HepG2 (cell line): Measurements from ENCODE around the gene FBLIM1. TPM values are rescaled to one million over a fixed set of nuclear protein-coding genes. Genes with fewer than 3 reads are reported as not detected.

Source experiments
- ARID5B ChIP-seq: IDR thresholded peaks from 2 replicates; pipeline ENCODE4 v1.4.0; 2020; ENCODE audit warnings: mild to moderate bottlenecking, missing genetic modification reagents
- BRCA1 ChIP-seq: sonication (generic); formaldehyde crosslinking; IDR thresholded peaks from 2 replicates; pipeline ENCODE4 v1.4.0; 2020; ENCODE audit warnings: missing genetic modification reagents
- CAMTA2 ChIP-seq: sonication (generic); formaldehyde crosslinking; IDR thresholded peaks from 2 replicates; pipeline ENCODE4 v1.4.0; 2020; ENCODE audit warnings: mild to moderate bottlenecking, missing genetic modification reagents, borderline replicate concordance
- FOXO1 ChIP-seq: sonication (generic); formaldehyde crosslinking; IDR thresholded peaks from 2 replicates; pipeline ENCODE4 v1.4.0; 2020; ENCODE audit warnings: missing genetic modification reagents
- GABPB1 ChIP-seq: IDR thresholded peaks from 2 replicates; pipeline ENCODE4 v1.6.1; 2016; ENCODE audit warnings: mild to moderate bottlenecking, missing genetic modification reagents, moderate library complexity, missing compliant biosample characterization
- HDAC1 ChIP-seq: sonication (generic); formaldehyde crosslinking; IDR thresholded peaks from 2 replicates; pipeline ENCODE4 v1.5.1; 2020; ENCODE audit warnings: mild to moderate bottlenecking, missing genetic modification reagents
- HIC2 ChIP-seq: sonication (generic); formaldehyde crosslinking; IDR thresholded peaks from 2 replicates; pipeline ENCODE4 v1.9.0; 2022; ENCODE audit warnings: low read depth, missing genetic modification reagents
- HNRNPL ChIP-seq: fragments of 200-400 bp; formaldehyde crosslinking; IDR thresholded peaks from 2 replicates; pipeline ENCODE4 v1.6.1; 2017; ENCODE audit warnings: mild to moderate bottlenecking, low read depth, low read length
- IKZF1 ChIP-seq: fragments of 450-650 bp; IDR thresholded peaks from 2 replicates; pipeline ENCODE4 v1.7.1; 2016
- KDM3A ChIP-seq: IDR thresholded peaks from 2 replicates; pipeline ENCODE4 v1.6.1; 2018; ENCODE audit warnings: low read depth, missing compliant biosample characterization
- KLF13 ChIP-seq: sonication (generic); formaldehyde crosslinking; IDR thresholded peaks from 2 replicates; pipeline ENCODE4 v1.4.0; 2020; ENCODE audit warnings: mild to moderate bottlenecking, missing genetic modification reagents
- NCOR1 ChIP-seq: fragments of 200-600 bp; sonication (generic); IDR thresholded peaks from 2 replicates; pipeline ENCODE4 v1.7.0; 2017; ENCODE audit warnings: antibody characterized with exemption, low read length, borderline replicate concordance
- NFYB ChIP-seq: sonication (generic); formaldehyde crosslinking; IDR thresholded peaks from 2 replicates; pipeline ENCODE4 v1.4.0; 2020; ENCODE audit warnings: missing genetic modification reagents
- PCBP1 ChIP-seq: fragments of 200-400 bp; formaldehyde crosslinking; IDR thresholded peaks from 2 replicates; pipeline ENCODE4 v1.6.1; 2017; ENCODE audit warnings: mild to moderate bottlenecking, low read depth, low read length, borderline replicate concordance
- RAD21 ChIP-seq: fragments of 450-650 bp; formaldehyde crosslinking; IDR thresholded peaks from 2 replicates; pipeline ENCODE4 v1.5.0; 2020; ENCODE audit warnings: mild to moderate bottlenecking
- SOX5 ChIP-seq: IDR thresholded peaks from 2 replicates; pipeline ENCODE4 v1.6.1; 2016; ENCODE audit warnings: borderline replicate concordance
- TEAD3 ChIP-seq: optimal IDR thresholded peaks from 2 replicates; pipeline ENCODE3; 2016; ENCODE audit warnings: borderline replicate concordance
- TEF ChIP-seq: sonication (generic); formaldehyde crosslinking; IDR thresholded peaks from 2 replicates; pipeline ENCODE4 v1.5.0; 2020; ENCODE audit warnings: missing genetic modification reagents
- ZEB1 ChIP-seq: IDR thresholded peaks from 2 replicates; pipeline ENCODE4 v1.6.1; 2012; ENCODE audit warnings: mild to moderate bottlenecking, low read depth, inconsistent platforms; ENCODE audit not compliant: insufficient replicate concordance
- ZFY ChIP-seq: sonication (generic); formaldehyde crosslinking; IDR thresholded peaks from 2 replicates; pipeline ENCODE4 v1.4.0; 2020; ENCODE audit warnings: missing genetic modification reagents
- ZNF235 ChIP-seq: sonication (generic); formaldehyde crosslinking; IDR thresholded peaks from 2 replicates; pipeline ENCODE4 v1.8.1; 2023; ENCODE audit warnings: mild to moderate bottlenecking, missing genetic modification reagents, borderline replicate concordance
- ZNF34 ChIP-seq: sonication (generic); formaldehyde crosslinking; IDR thresholded peaks from 2 replicates; pipeline ENCODE4 v1.4.0; 2020; ENCODE audit warnings: mild to moderate bottlenecking, missing genetic modification reagents, borderline replicate concordance
- ZNF530 ChIP-seq: sonication (generic); formaldehyde crosslinking; IDR thresholded peaks from 2 replicates; pipeline ENCODE4 v1.5.0; 2020; ENCODE audit warnings: low read depth, mild to moderate bottlenecking, missing genetic modification reagents
- ZNF562 ChIP-seq: sonication (generic); formaldehyde crosslinking; IDR thresholded peaks from 2 replicates; pipeline ENCODE4 v1.8.0; 2022; ENCODE audit warnings: missing genetic modification reagents, borderline replicate concordance
- ZNF883 ChIP-seq: sonication (generic); formaldehyde crosslinking; IDR thresholded peaks from 2 replicates; pipeline ENCODE4 v1.5.1; 2020; ENCODE audit warnings: mild to moderate bottlenecking, missing genetic modification reagents; ENCODE audit errors: not compliant biosample characterization
- polyA plus RNA-seq, 8 experiments: library from polyadenylated mRNA; depleted of rRNA in 3 of 8; stranded (reverse) in 7 of 8; unstranded in 1 of 8; fragments of >200 nt; fragmentation: Illumina TruSeq in 4 of 8; extraction: Trizol in 4 of 8; gene quantifications; 2 replicates each; pipeline versions ENCODE4 v1.2.1 to v1.2.3, GENCODE V29; 2011 to 2016; ENCODE audit warnings: low read depth in 4 of 8, missing spikeins in 1 of 8, mixed read lengths in 1 of 8; ENCODE audit not compliant: insufficient read depth in 1 of 8
- total RNA-seq, 5 experiments: library from RNA; depleted of rRNA; stranded (reverse); fragments of >200 nt; fragmentation: Illumina TruSeq; extraction: Trizol; gene quantifications; 2 replicates each; pipeline ENCODE4 v1.2.3, GENCODE V29; 2016; ENCODE audit warnings: low read depth in 1 of 5

FBLIM1 gene
- total and polyA plus RNA-seq, 2 of the 13 experiments (the other 11 are each of a cell fraction or from before 2014, with no cell fraction given) = 10.6 to 23.0 TPM

- no peak for TF ChIP-seq KLF13 (CRISPR knock-in tag)
- TF ChIP-seq BRCA1 = no peak
- TF ChIP-seq ZNF235 (CRISPR knock-in tag) = no peak
- TF ChIP-seq PCBP1 = 0 out of 2 replicates have a peak, but pooled peaks have one; percentile 74
- TF ChIP-seq TEF = no peak
- peak; percentile 44; the same call in 1 of the 2 replicates for TF ChIP-seq ZFY
- no peak for TF ChIP-seq CAMTA2
- TF ChIP-seq RAD21 = peak; percentile 59; the same call in 1 of the 2 replicates
- peak; percentile 11 for TF ChIP-seq TEAD3 (CRISPR knock-in tag)
- peak; percentile 17; the same call in 1 of the 2 replicates for TF ChIP-seq GABPB1 (CRISPR knock-in tag)
- peak; percentile 58 for TF ChIP-seq HDAC1
- TF ChIP-seq IKZF1 = no peak
- peak; percentile 19 for TF ChIP-seq ZNF883 (CRISPR knock-in tag)
- TF ChIP-seq HNRNPL = peak; percentile 91
- peak; percentile 85 for TF ChIP-seq HIC2
- TF ChIP-seq NCOR1 = peak; percentile 34; the same call in 1 of the 2 replicates
- TF ChIP-seq ARID5B (CRISPR knock-in tag) = no peak
- peak; percentile 32; the same call in 1 of the 2 replicates for TF ChIP-seq NFYB (CRISPR knock-in tag)
- no peak for TF ChIP-seq SOX5 (CRISPR knock-in tag)
- TF ChIP-seq ZNF562 (CRISPR knock-in tag) = no peak
- 0 out of 2 replicates have a peak, but pooled peaks have one; percentile 17 for TF ChIP-seq KDM3A
- TF ChIP-seq FOXO1 (CRISPR knock-in tag) = peak; percentile 19; the same call in 1 of the 2 replicates
- no peak for TF ChIP-seq ZNF34 (CRISPR knock-in tag)
- TF ChIP-seq ZNF530 (CRISPR knock-in tag) = no peak
- TF ChIP-seq ZEB1 = no peak
These were observed 22.3 kb upstream of the FBLIM1 start, which contains the start of gene SLC25A34 (continued) for GRCh38 chr1:15736038-15736891.
